OCI-LY1 (cell line): ENCODE results near the gene SERINC3.

Experiments used
- EZH2 ChIP-seq: fragments of 200-600 bp; sonication (generic), shearing (Covaris generic); IDR thresholded peaks from 2 replicates; pipeline ENCODE4 v1.8.0; 2017; ENCODE audit warnings: borderline replicate concordance, mixed run types, mild to moderate bottlenecking, antibody characterized with exemption, low read length, moderate library complexity, mixed read lengths
- TF ChIP-seq, protein P1 (sequence below): fragments of 200-600 bp; sonication (generic), shearing (Covaris generic); IDR thresholded peaks from 2 replicates; pipeline ENCODE4 v1.5.1; 2017; ENCODE audit warnings: mild to moderate bottlenecking, antibody characterized with exemption, low read length, moderate library complexity, mixed read lengths

DNA sequence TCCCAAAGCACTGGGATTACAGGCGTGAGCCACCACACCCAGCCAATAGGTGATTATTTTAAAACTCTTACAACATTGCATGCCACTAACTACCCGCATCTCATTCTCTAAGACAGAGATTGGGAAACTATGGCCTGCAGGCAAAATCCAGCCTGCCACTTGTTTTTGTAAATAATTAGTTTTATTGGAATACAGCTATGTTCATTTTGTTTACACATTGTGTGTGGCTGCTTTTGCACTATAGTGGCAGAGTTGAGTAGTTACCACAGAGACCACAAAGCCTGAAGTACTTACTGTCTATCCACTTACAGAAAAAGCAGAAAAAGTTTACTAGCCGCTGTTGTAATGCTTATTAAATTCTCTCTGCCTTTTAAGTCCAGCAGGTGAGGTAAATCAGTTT is 44.1 kb upstream of the SERINC3 start:
- no peak for TF ChIP-seq EZH2
- TF ChIP-seq, protein P1, sequence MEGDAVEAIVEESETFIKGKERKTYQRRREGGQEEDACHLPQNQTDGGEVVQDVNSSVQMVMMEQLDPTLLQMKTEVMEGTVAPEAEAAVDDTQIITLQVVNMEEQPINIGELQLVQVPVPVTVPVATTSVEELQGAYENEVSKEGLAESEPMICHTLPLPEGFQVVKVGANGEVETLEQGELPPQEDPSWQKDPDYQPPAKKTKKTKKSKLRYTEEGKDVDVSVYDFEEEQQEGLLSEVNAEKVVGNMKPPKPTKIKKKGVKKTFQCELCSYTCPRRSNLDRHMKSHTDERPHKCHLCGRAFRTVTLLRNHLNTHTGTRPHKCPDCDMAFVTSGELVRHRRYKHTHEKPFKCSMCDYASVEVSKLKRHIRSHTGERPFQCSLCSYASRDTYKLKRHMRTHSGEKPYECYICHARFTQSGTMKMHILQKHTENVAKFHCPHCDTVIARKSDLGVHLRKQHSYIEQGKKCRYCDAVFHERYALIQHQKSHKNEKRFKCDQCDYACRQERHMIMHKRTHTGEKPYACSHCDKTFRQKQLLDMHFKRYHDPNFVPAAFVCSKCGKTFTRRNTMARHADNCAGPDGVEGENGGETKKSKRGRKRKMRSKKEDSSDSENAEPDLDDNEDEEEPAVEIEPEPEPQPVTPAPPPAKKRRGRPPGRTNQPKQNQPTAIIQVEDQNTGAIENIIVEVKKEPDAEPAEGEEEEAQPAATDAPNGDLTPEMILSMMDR = no peak
